ENCODE measurements around the gene CPTP.
"Not testable (repeated sequence)": the region's sequence is repeated elsewhere in the genome, so short reads cannot be mapped to it uniquely, and the experiment has no call there.

CPTP gene

GRCh38 chr1:1307261-1307922, 17.2 kb upstream of the CPTP start:
- no peak for DNase-seq

- DNase-seq = peak; percentile 88
Measured at GRCh38 chr1:1307923-1308755, 16.5 kb upstream of the CPTP start, which contains the start of the genes ACAP3 and PUSL1. Gene ACAP3, minus strand, starts transcription at chr1:1307930. Its CDS starts 115 bp downstream, at chr1:1307815. Gene PUSL1, plus strand, starts transcription at chr1:1308597. Its CDS starts 47 bp downstream, at chr1:1308644.

GRCh38 chr1:1308756-1309250, 15.8 kb upstream of the CPTP start:
- no peak for DNase-seq

GRCh38 chr1:1309251-1310108, 15.1 kb upstream of the CPTP start:
- no peak for DNase-seq

- DNase-seq = no peak
Measured at GRCh38 chr1:1310109-1310385, 14.6 kb upstream of the CPTP start.

- DNase-seq = no peak
Measured at GRCh38 chr1:1310476-1311053, 14.0 kb upstream of the CPTP start.

GRCh38 chr1:1311107-1312104, 13.2 kb upstream of the CPTP start:
- DNase-seq = no peak

- no peak for DNase-seq
Measured at GRCh38 chr1:1312450-1313314, 11.9 kb upstream of the CPTP start.

GRCh38 chr1:1313500-1314236, 10.9 kb upstream of the CPTP start:
- DNase-seq = no peak

GRCh38 chr1:1314237-1314586, 10.4 kb upstream of the CPTP start:
- no peak for DNase-seq

- no peak for DNase-seq
Measured at GRCh38 chr1:1314678-1315335, 9.8 kb upstream of the CPTP start.

GRCh38 chr1:1315435-1315954, 9.1 kb upstream of the CPTP start:
- no peak for DNase-seq

GRCh38 chr1:1316199-1316598, 8.4 kb upstream of the CPTP start:
- DNase-seq = not testable (repeated sequence)

- DNase-seq = no peak
Measured at GRCh38 chr1:1317420-1317819, 7.2 kb upstream of the CPTP start.

GRCh38 chr1:1318131-1318652, 6.4 kb upstream of the CPTP start:
- DNase-seq = no peak

- no peak for DNase-seq
Measured at GRCh38 chr1:1318777-1319645, 5.6 kb upstream of the CPTP start.

- no peak for DNase-seq
Measured at GRCh38 chr1:1319646-1319941, 5.0 kb upstream of the CPTP start.
